ENCODE measurements around the gene OSBPL5. TPM values are rescaled to one million over a fixed set of nuclear protein-coding genes. Genes with fewer than 3 reads are reported as not detected.
A peak's percentile ranks its signal among the peaks of the same experiment; 100 is the strongest.

Gene OSBPL5
- total RNA-seq, 4 donors from 2014 or later = 24.7 to 83.3 (median 48.2) TPM

GRCh38 chr11:3124821-3125220 lies 40.3 kb downstream of the OSBPL5 start:
- peaks cover 6 to 21% of the 10 kb centered on the region in 2 donors for H3K4me1 ChIP-seq
- no peak for TF ChIP-seq POLR2A (IDR thresholded peaks at IDR 0.05)
- TF ChIP-seq, protein P1, sequence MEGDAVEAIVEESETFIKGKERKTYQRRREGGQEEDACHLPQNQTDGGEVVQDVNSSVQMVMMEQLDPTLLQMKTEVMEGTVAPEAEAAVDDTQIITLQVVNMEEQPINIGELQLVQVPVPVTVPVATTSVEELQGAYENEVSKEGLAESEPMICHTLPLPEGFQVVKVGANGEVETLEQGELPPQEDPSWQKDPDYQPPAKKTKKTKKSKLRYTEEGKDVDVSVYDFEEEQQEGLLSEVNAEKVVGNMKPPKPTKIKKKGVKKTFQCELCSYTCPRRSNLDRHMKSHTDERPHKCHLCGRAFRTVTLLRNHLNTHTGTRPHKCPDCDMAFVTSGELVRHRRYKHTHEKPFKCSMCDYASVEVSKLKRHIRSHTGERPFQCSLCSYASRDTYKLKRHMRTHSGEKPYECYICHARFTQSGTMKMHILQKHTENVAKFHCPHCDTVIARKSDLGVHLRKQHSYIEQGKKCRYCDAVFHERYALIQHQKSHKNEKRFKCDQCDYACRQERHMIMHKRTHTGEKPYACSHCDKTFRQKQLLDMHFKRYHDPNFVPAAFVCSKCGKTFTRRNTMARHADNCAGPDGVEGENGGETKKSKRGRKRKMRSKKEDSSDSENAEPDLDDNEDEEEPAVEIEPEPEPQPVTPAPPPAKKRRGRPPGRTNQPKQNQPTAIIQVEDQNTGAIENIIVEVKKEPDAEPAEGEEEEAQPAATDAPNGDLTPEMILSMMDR (IDR thresholded peaks at IDR 0.05) = no peak
- H3K27me3 ChIP-seq = no peaks in the 10 kb centered on the region
- intact Hi-C loops (cut with DNase I; ENCODE audit: low total_unique reads) = no loop called here
- no peaks in the 10 kb centered on the region for H3K36me3 ChIP-seq
- no peak overlapping the region for H3K4me3 ChIP-seq
- peak in 1 of 2 donors; percentile 19 for DNase-seq
- peak overlapping the region; percentile 44 to 72 for H3K27ac ChIP-seq
- H3K9me3 ChIP-seq = no peaks in the 10 kb centered on the region

DNA sequence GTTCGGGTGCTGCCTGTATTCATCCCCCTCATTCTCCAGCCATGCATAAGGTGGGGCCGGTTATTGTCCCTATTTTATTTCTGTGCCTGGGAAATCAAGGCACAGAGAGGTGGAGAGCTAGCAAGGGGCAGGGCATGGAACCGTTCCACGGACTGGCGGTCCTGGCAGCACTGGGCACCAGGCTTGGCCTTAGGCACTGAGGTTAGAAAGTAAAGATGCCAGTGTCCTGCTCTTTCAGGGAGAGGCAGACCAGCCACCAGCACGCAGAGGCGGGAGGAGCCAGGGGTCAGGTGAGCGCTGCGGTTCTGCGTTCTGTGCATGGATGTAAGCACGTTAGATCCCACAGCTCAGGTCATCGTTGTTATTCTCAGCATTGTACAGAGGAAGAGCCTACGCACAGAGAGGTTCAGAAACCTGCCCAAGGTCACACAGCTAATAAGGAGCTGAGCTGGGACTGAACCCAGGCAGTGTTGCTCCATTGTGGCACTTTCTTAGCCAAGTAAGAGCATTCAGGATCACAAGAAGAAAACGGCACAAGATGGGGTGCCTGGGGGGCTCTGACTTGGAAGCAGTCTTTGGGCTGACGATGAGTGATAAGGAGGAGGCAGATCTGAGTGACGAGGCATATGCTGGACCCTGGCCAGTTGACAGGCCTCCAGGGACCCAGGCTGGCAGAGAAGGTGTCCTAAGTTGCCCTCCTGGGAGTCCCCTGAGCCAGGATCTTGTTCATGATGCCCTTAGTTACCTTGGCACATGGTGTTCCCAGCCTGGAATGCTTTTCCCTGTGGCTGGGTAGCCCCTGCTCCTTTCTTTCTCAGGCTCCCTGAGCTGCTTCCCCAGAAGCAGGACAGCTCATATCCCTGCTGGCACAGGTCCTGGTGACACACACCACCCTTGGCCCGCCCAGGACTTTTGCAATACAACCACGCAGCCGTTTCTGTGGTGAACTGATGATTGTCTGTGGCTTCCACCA lies 41.1 kb downstream of the OSBPL5 start:
- no peaks in the 10 kb centered on the region for H3K27me3 ChIP-seq
- H3K27ac ChIP-seq = peak overlapping the region; percentile 72 to 73
- peak; percentile 93 to 94 for DNase-seq
- TF ChIP-seq POLR2A (IDR thresholded peaks at IDR 0.05) = no peak
- TF ChIP-seq, protein P1 (IDR thresholded peaks at IDR 0.05) = peak in 1 of 4 experiments; percentile 8
- H3K36me3 ChIP-seq = no peaks in the 10 kb centered on the region
- no peak overlapping the region for H3K4me3 ChIP-seq
- H3K4me1 ChIP-seq = peaks cover 6 to 21% of the 10 kb centered on the region in 2 donors
- intact Hi-C loops (cut with DNase I; ENCODE audit: low total_unique reads) = no loop called here
- no peaks in the 10 kb centered on the region for H3K9me3 ChIP-seq

DNA sequence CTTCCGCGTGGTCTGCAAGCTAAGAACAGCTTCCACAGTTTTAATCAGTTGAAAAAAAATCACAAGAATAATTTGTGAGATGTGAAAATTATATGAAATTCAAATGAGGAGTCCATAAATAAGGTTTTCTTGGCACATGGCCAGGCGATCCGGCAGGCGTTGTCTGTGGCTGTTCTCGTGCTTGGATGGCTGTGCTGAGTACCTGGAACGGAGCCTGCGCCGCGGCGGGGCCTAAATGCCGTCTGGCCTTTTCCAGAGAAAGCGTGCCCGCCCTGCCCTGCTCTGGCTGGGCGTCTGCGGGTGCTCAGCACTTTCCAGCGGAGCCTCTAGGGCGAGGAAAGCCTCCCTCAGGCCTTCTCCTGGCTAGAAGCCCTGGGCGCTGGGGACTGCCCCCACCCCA lies 41.8 kb downstream of the OSBPL5 start:
- H3K27me3 ChIP-seq = no peaks in the 10 kb centered on the region
- DNase-seq = peak; percentile 75 to 81
- intact Hi-C loops (cut with DNase I; ENCODE audit: low total_unique reads) = no loop called here
- peak overlapping the region; percentile 72 to 73 for H3K27ac ChIP-seq
- no peaks in the 10 kb centered on the region for H3K36me3 ChIP-seq
- H3K9me3 ChIP-seq = no peaks in the 10 kb centered on the region
- TF ChIP-seq POLR2A (IDR thresholded peaks at IDR 0.05) = no peak
- TF ChIP-seq, protein P1 (IDR thresholded peaks at IDR 0.05) = no peak
- peaks cover 6 to 21% of the 10 kb centered on the region in 2 donors for H3K4me1 ChIP-seq
- no peak overlapping the region for H3K4me3 ChIP-seq

- Histone ChIP-seq H3K9me3 (no peaks in the 10 kb centered on the region), H3K27ac (peak overlapping the region; percentile 72 to 73), H3K36me3 (no peaks in the 10 kb centered on the region), H3K27me3 (no peaks in the 10 kb centered on the region), H3K4me3 (no peak overlapping the region), H3K4me1 (peaks cover 6 to 21% of the 10 kb centered on the region in 2 donors)
- intact Hi-C loops (cut with DNase I; ENCODE audit: low total_unique reads) = no loop called here
- DNase-seq = peak; percentile 20 to 21
- TF ChIP-seq, protein P1 (IDR thresholded peaks at IDR 0.05) = no peak
- no peak for TF ChIP-seq POLR2A (IDR thresholded peaks at IDR 0.05)
These were observed 42.3 kb downstream of the OSBPL5 start for GRCh38 chr11:3122775-3123201.

Data from uterus (tissue), 4 donors.